B cell (primary cell): ENCODE data around the gene WFDC5. TPM values are rescaled to one million over a fixed set of nuclear protein-coding genes. Genes with fewer than 3 reads are reported as not detected.

Source experiments
- ATAC-seq: fragments of 200-7000 bp; cut with Tn5 transposase; one replicate; pipeline ENCODE4 v1.10.0; 2021; ENCODE audit warnings: low read depth, mild to moderate bottlenecking, moderate number of reproducible peaks, moderate library complexity
- CTCF ChIA-PET: fragments of 350-600 bp; sonication (Branson Sonifier 250); formaldehyde crosslinking; loops from one replicate; lab custom pipeline; 2021; ENCODE audit warnings: antibody characterized with exemption, inconsistent platforms; lab: Charles Lee
- POLR2A ChIA-PET: fragments of 350-600 bp; sonication (Branson Sonifier 250); formaldehyde crosslinking; loops from one replicate; lab custom pipeline; 2021; ENCODE audit warnings: antibody characterized with exemption; lab: Charles Lee
- DNase-seq: peaks from one replicate; pipeline ENCODE4 v3.0.0; 2013
- H2AFZ ChIP-seq: 2 replicates; pipeline ENCODE4 v1.6.1; 2012; ENCODE audit warnings: mild to moderate bottlenecking, low read depth, low read length; ENCODE audit not compliant: insufficient read depth, poor library complexity, severe bottlenecking
- H3K27ac ChIP-seq, 2 donors: 1 replicate in 1 of 2; 2 replicates in 1 of 2; pipeline ENCODE4 v1.5.1; 2012 to 2013; ENCODE audit warnings: low read length in 2 of 2, mild to moderate bottlenecking in 2 of 2, moderate library complexity in 1 of 2
- H3K27me3 ChIP-seq, 4 experiments: fragments of 200-600 bp in 1 of 4; sonication (generic) in 1 of 4; replicated peaks in 1 of 4; 1 replicate in 2 of 4; 2 replicates in 2 of 4; pipeline versions ENCODE4 v1.6.1 to v1.7.0; 2013 to 2016; ENCODE audit warnings: low read length in 3 of 4, mild to moderate bottlenecking in 2 of 4, mixed read lengths in 1 of 4, moderate library complexity in 1 of 4; ENCODE audit not compliant: insufficient read depth in 4 of 4, control insufficient read depth in 3 of 4; ENCODE audit errors: control extremely low read depth in 1 of 4
- H3K36me3 ChIP-seq, 2 experiments: replicated peaks in 1 of 2; 1 replicate in 1 of 2; 2 replicates in 1 of 2; pipeline versions ENCODE4 v1.6.1 to v1.7.1; 2013; ENCODE audit warnings: low read length in 1 of 2; ENCODE audit not compliant: insufficient read depth in 2 of 2, control insufficient read depth in 1 of 2; ENCODE audit errors: control extremely low read depth in 1 of 2, extremely low read depth in 1 of 2
- H3K4me1 ChIP-seq, 2 donors: fragments of 200-600 bp in 1 of 2; sonication (generic) in 1 of 2; 1 replicate in 1 of 2; 2 replicates in 1 of 2; pipeline versions ENCODE4 v1.5.1 to v1.6.1; 2013 to 2017; ENCODE audit warnings: low read length in 2 of 2; ENCODE audit not compliant: control insufficient read depth in 2 of 2, insufficient read depth in 2 of 2
- H3K4me2 ChIP-seq: replicated peaks from 2 replicates; pipeline ENCODE3; 2012; ENCODE audit warnings: mild to moderate bottlenecking, low read depth, low read length; ENCODE audit not compliant: poor library complexity, severe bottlenecking
- H3K4me3 ChIP-seq, 5 experiments: fragments of 200-600 bp in 1 of 5; sonication (generic) in 1 of 5; 1 replicate in 3 of 5; 2 replicates in 2 of 5; pipeline versions ENCODE4 v1.5.1 to v1.7.0; 2011 to 2016; ENCODE audit warnings: low read length in 4 of 5, mild to moderate bottlenecking in 4 of 5, low read depth in 2 of 5, control low read depth in 1 of 5, moderate library complexity in 1 of 5; ENCODE audit not compliant: insufficient read depth in 1 of 5; ENCODE audit errors: control extremely low read depth in 1 of 5, extremely low read depth in 1 of 5
- H3K79me2 ChIP-seq: fragments of 200-600 bp; sonication (generic); one replicate; pipeline ENCODE4 v1.6.0; 2016; ENCODE audit warnings: low read length; ENCODE audit not compliant: control insufficient read depth, insufficient read depth
- H3K9ac ChIP-seq: fragments of 200-600 bp; sonication (generic); 2 replicates; pipeline ENCODE4 v1.6.1; 2017; ENCODE audit warnings: mild to moderate bottlenecking, low read length, moderate library complexity
- H3K9me3 ChIP-seq, 3 donors: one replicate each; pipeline versions ENCODE4 v1.6.1 to v1.7.1; 2013; ENCODE audit warnings: low read length in 2 of 3; ENCODE audit not compliant: control insufficient read depth in 2 of 3, insufficient read depth in 1 of 3; ENCODE audit errors: control extremely low read depth in 1 of 3
- H4K20me1 ChIP-seq: 2 replicates; pipeline ENCODE4 v1.6.0; 2012; ENCODE audit warnings: mild to moderate bottlenecking, low read length; ENCODE audit not compliant: insufficient read depth, control insufficient read depth, poor library complexity, severe bottlenecking
- H3K27ac Mint-ChIP-seq: one replicate; pipeline ENCODE4 v1.8.0; 2021; ENCODE audit warnings: mixed read lengths
- H3K27me3 Mint-ChIP-seq: one replicate; pipeline ENCODE4 v1.8.0; 2021; ENCODE audit warnings: mixed read lengths
- H3K4me1 Mint-ChIP-seq: one replicate; pipeline ENCODE4 v1.8.0; 2021; ENCODE audit warnings: mixed read lengths
- H3K4me3 Mint-ChIP-seq: one replicate; pipeline ENCODE4 v1.8.0; 2021; ENCODE audit warnings: mixed read lengths
- H3K9me3 Mint-ChIP-seq: one replicate; pipeline ENCODE4 v1.8.0; 2022; ENCODE audit warnings: mixed read lengths; ENCODE audit not compliant: insufficient read depth
- CTCF ChIP-seq: fragments of 200-600 bp; IDR thresholded peaks from one replicate; pipeline ENCODE4 v1.8.0; 2022; ENCODE audit warnings: antibody characterized with exemption, mild to moderate bottlenecking
- EZH2 ChIP-seq: IDR thresholded peaks from 2 replicates; pipeline ENCODE4 v1.6.1; 2012; ENCODE audit warnings: borderline replicate concordance, low read depth, mild to moderate bottlenecking, moderate library complexity, low read length; ENCODE audit not compliant: insufficient read depth, poor library complexity, severe bottlenecking
- WGBS: methylation state at CpG from one replicate; pipeline ENCODE4 v1.1.5; 2013; ENCODE audit warnings: missing lambda C conversion rate; ENCODE audit not compliant: insufficient coverage; 5-methylcytosine and 5-hydroxymethylcytosine counted together
- intact Hi-C: fragments of 100-400 bp; cut with micrococcal nuclease; formaldehyde crosslinking; loops from one replicate; pipeline ENCODE4 v1.10.0; 2022
- polyA plus RNA-seq: library from polyadenylated mRNA; depleted of rRNA; stranded (reverse); fragments of >200 nt; gene quantifications from 2 replicates; pipeline ENCODE4 v1.2.3, GENCODE V29; 2012
- total RNA-seq, 2 donors: library from RNA; stranded (reverse); fragments of 120-200 nt in 1 of 2; gene quantifications; 1 replicate in 1 of 2; 2 replicates in 1 of 2; pipeline versions ENCODE4 v1.2.3 to v1.2.4, GENCODE V29; 2013 to 2022

The WFDC5 gene
- total and polyA plus RNA-seq, 2 donors (not counting 1 experiment from before 2014, with no cell fraction given), result not detected

- POLR2A ChIA-PET, result no interaction called here
- WGBS, result no CpG with 5 or more reads among the region's 1 CpG
- peaks cover 0 to 11% (median 6%) of the 10 kb centered on the region in 3 donors for H3K9me3 ChIP-seq
- no peak overlapping the region for H3K9ac ChIP-seq
- H3K4me1 ChIP-seq, result peaks cover 11 to 13% of the 10 kb centered on the region in 2 donors
- intact Hi-C loops, result no loop called here
- DNase-seq (no peak), ATAC-seq (no peak)
- no peak overlapping the region for H3K4me2 ChIP-seq
- no peak overlapping the region for H3K4me3 Mint-ChIP-seq
- no peak overlapping the region for H3K27ac ChIP-seq
- no peaks in the 10 kb centered on the region for H3K79me2 ChIP-seq
- peaks cover 5% of the 10 kb centered on the region for H3K9me3 Mint-ChIP-seq
- H3K27ac Mint-ChIP-seq, result no peak overlapping the region
- no peak overlapping the region for H2AFZ ChIP-seq
- peaks cover 5% of the 10 kb centered on the region for H4K20me1 ChIP-seq
- peaks cover 26% of the 10 kb centered on the region for H3K4me1 Mint-ChIP-seq
- H3K36me3 ChIP-seq, result peaks cover 14 to 50% of the 10 kb centered on the region in 2 experiments
- CTCF ChIA-PET, result interaction anchor here (0.6 to 1.6 kb wide), 4 partner anchors 13 to 105 kb away, joined by 3 to 7 read pairs (median 4); no protein-coding TSS in a partner anchor
- H3K27me3 ChIP-seq, result no peaks in the 10 kb centered on the region
- TF ChIP-seq EZH2 (no peak), CTCF (no peak)
- H3K4me3 ChIP-seq, result no peak overlapping the region
- H3K27me3 Mint-ChIP-seq, result no peaks in the 10 kb centered on the region
Observed at GRCh38 chr20:45083127-45083526, 31.8 kb downstream of the WFDC5 start.

GRCh38 chr20:45082468-45082867 lies 32.5 kb downstream of the WFDC5 start:
- WGBS, result no CpG with 5 or more reads among the region's 3 CpGs
- H3K27ac Mint-ChIP-seq, result no peak overlapping the region
- no peak overlapping the region for H2AFZ ChIP-seq
- no peak overlapping the region for H3K9ac ChIP-seq
- peaks cover 17 to 55% of the 10 kb centered on the region in 2 experiments for H3K36me3 ChIP-seq
- peaks cover 0 to 11% (median 6%) of the 10 kb centered on the region in 3 donors for H3K9me3 ChIP-seq
- no peak overlapping the region for H3K4me3 ChIP-seq
- CTCF ChIA-PET, result interaction anchor here (1.6 kb wide), 1 partner anchor 14 kb away, joined by 7 read pairs; no protein-coding TSS in a partner anchor
- no peak for TF ChIP-seq CTCF
- no peak for TF ChIP-seq EZH2
- intact Hi-C loops, result no loop called here
- H3K27ac ChIP-seq, result no peak overlapping the region
- peaks cover 22% of the 10 kb centered on the region for H3K4me1 Mint-ChIP-seq
- H3K9me3 Mint-ChIP-seq, result peaks cover 5% of the 10 kb centered on the region
- H3K79me2 ChIP-seq, result no peaks in the 10 kb centered on the region
- no peak for ATAC-seq
- no peaks in the 10 kb centered on the region for H3K27me3 ChIP-seq
- no peak for DNase-seq
- H3K4me2 ChIP-seq, result no peak overlapping the region
- H3K27me3 Mint-ChIP-seq, result no peaks in the 10 kb centered on the region
- no peak overlapping the region for H3K4me3 Mint-ChIP-seq
- POLR2A ChIA-PET, result no interaction called here
- H3K4me1 ChIP-seq, result peaks cover 6 to 7% of the 10 kb centered on the region in 2 donors
- H4K20me1 ChIP-seq, result peaks cover 5% of the 10 kb centered on the region
